GM12865 (cell line): Measurements from ENCODE around the gene HOXC5.
"Not testable (repeated sequence)": the region's sequence is repeated elsewhere in the genome, so short reads cannot be mapped to it uniquely, and the experiment has no call there.

ENCODE experiments used
- DNase-seq: peaks from one replicate; pipeline ENCODE4 v3.0.0; 2010; ENCODE audit warnings: low read depth
- H3K4me3 ChIP-seq: 2 replicates; pipeline ENCODE4 v1.5.1; 2011; ENCODE audit warnings: mild to moderate bottlenecking, low read depth, low read length, control low read depth
- TF ChIP-seq, protein P1 (sequence below): IDR thresholded peaks from 2 replicates; pipeline ENCODE4 v1.5.1; 2011; ENCODE audit warnings: low read length, control low read depth, low read depth, inconsistent platforms; ENCODE audit not compliant: insufficient read depth; ENCODE audit errors: missing control alignments

The HOXC5 gene

DNA sequence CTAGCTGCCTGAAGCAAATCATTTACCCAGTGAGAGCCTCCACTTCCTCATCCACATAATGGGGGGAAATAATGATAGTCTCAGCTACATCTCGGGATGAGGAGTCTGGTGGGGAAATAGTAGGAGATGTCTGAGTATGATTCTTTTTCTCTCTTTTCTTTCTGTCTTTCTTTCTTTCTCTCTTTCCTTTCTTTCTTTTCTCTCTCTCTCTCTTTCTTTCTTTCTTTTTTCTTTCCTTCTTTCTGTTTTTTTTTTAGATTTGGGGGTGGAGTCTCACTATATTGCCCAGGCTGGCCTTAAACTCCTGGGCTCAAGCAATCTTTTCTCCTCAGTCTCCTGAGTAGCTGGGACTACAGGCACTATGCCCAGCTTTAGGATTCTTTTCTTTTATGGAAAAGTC is 33.6 kb downstream of the HOXC5 start:
- H3K4me3 ChIP-seq: no peak overlapping the region
- DNase-seq: no peak
- TF ChIP-seq, protein P1, sequence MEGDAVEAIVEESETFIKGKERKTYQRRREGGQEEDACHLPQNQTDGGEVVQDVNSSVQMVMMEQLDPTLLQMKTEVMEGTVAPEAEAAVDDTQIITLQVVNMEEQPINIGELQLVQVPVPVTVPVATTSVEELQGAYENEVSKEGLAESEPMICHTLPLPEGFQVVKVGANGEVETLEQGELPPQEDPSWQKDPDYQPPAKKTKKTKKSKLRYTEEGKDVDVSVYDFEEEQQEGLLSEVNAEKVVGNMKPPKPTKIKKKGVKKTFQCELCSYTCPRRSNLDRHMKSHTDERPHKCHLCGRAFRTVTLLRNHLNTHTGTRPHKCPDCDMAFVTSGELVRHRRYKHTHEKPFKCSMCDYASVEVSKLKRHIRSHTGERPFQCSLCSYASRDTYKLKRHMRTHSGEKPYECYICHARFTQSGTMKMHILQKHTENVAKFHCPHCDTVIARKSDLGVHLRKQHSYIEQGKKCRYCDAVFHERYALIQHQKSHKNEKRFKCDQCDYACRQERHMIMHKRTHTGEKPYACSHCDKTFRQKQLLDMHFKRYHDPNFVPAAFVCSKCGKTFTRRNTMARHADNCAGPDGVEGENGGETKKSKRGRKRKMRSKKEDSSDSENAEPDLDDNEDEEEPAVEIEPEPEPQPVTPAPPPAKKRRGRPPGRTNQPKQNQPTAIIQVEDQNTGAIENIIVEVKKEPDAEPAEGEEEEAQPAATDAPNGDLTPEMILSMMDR: no peak

DNA sequence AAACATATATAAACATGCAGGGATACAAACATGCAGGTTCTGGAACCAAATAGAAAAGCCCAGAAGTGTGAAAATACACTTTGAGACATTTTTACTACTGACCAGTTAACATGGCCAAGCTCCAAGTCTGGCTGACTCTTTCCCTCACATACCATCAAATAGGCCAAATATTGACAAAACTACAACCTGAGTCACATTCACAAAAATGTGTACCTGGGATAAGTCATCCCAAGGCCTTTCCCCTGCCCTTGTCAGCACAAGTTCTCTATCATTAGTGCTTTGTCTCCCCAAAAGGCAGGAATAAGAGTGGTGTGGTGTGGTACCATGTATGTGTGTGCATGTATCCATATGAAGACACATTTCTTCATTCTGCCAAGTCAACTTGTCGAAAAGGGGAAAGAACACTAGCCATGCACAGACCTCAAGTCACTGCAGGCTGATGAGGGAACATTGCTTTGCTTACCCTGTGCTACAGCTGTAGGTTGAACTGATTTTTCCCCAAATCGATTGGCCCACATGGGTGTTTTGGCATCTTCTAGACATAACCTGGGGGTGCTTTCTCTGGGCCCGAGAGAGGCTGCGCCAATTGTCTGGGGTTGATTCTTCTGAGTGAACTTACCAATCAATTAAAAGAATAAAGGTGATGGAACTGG is 35.7 kb downstream of the HOXC5 start:
- H3K4me3 ChIP-seq: no peak overlapping the region
- TF ChIP-seq, protein P1: no peak
- DNase-seq: no peak

DNA sequence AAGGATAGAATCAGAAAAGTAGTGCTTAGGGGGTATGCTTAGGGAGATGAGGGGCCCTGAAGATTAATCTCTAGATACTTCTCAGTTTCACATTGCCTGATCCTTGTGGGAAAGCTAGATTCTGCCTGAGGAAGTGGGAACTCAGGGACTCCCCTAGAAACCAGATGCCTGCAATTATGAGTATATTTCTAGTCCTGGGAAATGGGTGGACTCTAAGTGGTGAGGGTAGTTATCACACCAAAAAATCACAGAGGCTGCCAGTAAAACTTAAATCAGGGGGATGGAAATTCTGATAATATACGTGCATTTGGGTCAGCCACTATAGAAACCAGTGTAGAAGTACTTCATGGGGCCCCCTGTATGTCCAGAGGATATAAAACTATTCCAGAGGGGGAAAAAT is 39.1 kb downstream of the HOXC5 start:
- no peak overlapping the region for H3K4me3 ChIP-seq
- no peak for DNase-seq
- TF ChIP-seq, protein P1: no peak

DNA sequence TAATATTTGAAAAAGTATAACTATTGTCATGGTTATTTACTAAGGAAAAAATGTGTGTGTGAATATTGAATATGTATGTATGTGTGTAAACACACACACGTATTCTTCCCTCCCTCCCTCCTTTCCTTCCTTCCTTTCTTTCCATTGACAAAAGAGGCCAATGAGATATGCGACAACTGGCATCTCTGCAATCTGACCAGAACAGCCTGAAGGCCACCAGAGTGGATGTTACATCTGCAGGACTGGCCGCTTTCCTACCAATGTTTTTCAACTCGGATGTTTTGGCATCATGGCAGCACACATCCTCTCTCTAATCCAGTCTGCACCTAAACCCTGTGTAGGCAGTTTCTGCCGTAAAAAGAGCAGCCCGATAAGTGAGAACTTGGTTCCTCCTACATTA is 41.5 kb downstream of the HOXC5 start:
- TF ChIP-seq, protein P1: no peak
- H3K4me3 ChIP-seq: no peak overlapping the region
- no peak for DNase-seq

- no peak overlapping the region for H3K4me3 ChIP-seq
- no peak for DNase-seq
- TF ChIP-seq, protein P1: no peak
Observed at GRCh38 chr12:54075409-54075808, 42.6 kb downstream of the HOXC5 start.

GRCh38 chr12:54075974-54076373 is 43.1 kb downstream of the HOXC5 start:
- H3K4me3 ChIP-seq: no peak overlapping the region
- DNase-seq: no peak
- TF ChIP-seq, protein P1: no peak

- DNase-seq, H3K4me3 ChIP-seq: not testable (repeated sequence)
Observed at GRCh38 chr12:54077843-54078242, 45.0 kb downstream of the HOXC5 start.

GRCh38 chr12:54079115-54079514 is 46.3 kb downstream of the HOXC5 start:
- not testable (repeated sequence) for DNase-seq, H3K4me3 ChIP-seq

DNA sequence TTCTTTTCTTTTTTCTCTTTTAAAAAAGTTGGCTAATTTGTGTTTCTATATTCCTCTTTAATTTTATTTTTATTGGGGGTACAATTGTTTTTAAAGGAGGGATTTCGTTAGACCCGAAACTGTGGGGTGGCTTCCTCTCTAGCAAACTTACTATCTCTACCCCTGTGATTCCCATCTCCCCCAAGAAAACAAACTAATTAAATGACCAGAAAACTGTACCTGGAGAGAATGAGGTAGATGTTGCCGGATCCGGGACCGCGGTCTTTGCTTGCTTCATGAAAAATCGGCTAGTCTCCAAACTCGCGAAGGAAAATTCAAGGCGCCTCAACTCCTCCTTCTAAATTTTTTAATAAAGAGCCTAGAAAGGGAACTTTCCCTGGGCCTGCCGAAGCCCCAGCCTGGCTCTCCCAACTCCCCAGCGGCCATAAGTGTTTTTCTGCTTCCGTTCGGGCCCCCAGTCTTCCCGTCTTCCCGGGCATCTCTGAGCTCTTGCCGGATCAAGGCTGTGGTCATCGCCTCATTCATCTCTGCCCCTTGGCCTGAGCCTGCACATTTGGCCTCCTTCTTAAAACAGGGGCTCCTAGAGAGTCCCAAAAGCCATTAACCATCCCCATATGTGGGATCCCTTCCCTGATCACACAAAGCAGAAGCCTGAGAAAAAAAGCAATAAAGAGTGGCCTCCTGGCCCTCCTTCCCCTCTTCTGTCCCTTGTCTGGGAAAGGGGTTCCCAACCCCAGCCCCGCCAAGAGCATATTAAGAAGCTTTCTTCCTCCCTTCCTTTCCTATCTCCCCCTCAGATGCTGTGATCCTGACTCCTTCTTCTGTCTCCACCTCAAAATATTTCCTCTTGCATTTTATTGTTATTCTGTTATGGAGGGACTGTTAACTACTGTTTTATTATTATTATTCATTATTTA is 47.4 kb downstream of the HOXC5 start:
- DNase-seq, H3K4me3 ChIP-seq: not testable (repeated sequence)

GRCh38 chr12:54081053-54081514 is 48.2 kb downstream of the HOXC5 start:
- DNase-seq, H3K4me3 ChIP-seq: not testable (repeated sequence)
